LoVo (cell line): ENCODE data around the gene SLX9.
A peak's percentile ranks its signal among the peaks of the same experiment; 100 is the strongest.

Experiments
- DNase-seq: peaks from one replicate; pipeline ENCODE4 v3.0.0-alpha.2; 2016; ENCODE audit warnings: low spot score

SLX9 gene, protein sequence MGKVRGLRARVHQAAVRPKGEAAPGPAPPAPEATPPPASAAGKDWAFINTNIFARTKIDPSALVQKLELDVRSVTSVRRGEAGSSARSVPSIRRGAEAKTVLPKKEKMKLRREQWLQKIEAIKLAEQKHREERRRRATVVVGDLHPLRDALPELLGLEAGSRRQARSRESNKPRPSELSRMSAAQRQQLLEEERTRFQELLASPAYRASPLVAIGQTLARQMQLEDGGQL

DNA sequence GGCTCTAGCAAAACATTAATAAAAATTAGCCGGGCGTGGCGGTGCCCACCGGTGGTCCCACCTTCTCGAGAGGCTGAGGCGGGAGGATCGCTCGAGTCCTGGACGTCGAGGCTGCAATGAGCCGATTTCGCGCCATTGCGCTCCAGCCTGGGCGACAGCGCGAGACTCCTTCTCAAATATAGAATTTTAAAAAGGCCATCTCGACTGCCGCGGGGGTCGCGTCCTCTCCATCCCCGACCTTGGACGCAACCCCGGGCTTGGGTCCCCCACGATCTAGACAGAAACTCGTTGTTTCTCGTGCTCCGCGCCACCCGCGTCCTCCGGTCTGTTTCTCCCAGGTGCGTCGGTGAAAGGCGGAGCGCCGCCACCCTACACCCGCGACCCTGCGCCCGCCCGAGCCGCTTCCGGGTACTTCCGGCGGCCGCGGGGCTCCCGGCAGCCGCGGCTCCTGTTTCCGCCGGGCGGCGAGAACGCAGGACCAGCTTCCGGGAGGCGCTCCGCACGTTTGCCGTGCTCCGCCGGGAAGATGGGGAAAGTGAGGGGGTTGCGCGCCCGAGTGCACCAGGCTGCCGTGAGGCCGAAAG, at the start of gene SLX9:
TSS of gene SLX9 (plus strand) at position 498 of the 584 bp plus-strand sequence. CDS start at position 527, 29 bp downstream.
- DNase-seq = peak; percentile 90

DNA sequence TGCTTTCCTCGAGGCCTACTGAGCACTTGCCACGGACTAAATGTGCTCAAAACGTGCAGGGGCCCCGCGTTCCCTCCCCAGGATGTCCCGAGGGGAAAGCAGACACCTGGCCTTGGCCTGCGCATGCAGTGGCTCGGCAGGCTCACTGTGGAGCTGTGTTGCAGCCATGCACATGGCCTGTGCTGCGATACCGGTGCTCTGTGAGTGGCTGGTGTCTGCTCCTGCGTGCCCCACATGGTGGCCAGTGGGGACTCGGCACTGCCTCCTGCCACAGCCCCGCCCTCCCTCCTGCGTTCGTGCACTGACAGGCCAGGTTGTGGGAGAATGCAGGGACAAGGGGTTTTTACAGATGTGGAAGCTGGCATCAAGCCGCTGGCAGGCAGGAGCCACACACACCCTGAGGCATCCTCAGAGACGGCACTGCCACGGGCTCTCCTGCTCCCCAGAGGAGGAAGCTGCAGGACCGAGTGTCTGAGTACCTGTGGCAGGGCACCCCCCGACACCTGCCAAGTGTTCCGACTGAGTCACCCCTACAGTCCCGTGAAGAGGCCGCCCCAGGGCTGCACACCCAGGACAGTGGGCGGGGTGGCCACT, 49.4 kb upstream of the SLX9 start:
- no peak for DNase-seq

- DNase-seq = no peak
Measured at GRCh38 chr21:44890961-44891541, 48.8 kb upstream of the SLX9 start.

- DNase-seq = no peak
Measured at GRCh38 chr21:44891631-44892031, 48.2 kb upstream of the SLX9 start.

GRCh38 chr21:44892095-44892494, 47.7 kb upstream of the SLX9 start:
- DNase-seq = no peak

DNA sequence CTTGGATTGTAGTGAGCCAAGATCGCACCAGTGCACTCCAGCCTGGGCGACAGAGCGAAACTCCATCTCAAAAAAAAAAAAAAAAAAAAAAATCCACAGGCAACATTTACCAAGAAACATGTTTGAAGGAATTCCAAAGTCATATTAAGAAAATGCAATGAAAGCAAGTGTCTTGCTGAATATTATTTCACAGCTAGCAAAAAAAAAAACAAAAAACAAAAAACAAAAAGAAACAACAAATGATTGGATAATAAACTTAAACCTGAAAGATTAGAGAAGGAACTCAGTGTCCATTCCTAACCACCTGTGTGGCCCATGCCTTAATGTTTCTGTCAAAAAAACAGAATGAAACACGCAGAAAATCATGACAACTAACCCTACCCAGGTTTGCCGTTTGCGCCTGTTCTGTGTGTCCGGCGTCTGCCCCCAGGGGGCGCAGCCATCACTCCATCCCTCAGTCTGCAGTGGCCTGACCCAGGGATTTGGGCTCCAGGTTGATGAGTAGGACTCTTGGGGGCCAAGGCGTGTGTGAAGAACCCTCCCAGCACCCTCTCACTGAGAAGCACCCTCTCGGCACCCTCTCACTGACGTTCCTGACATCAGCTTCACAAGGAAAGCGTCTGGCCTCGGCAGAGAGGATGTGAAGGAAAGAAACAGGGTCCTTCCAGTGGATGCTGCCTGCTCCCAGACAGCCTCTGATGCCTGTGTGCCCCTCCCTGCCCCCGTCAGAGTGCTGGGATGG, 47.1 kb upstream of the SLX9 start:
- peak; percentile 48 for DNase-seq

DNA sequence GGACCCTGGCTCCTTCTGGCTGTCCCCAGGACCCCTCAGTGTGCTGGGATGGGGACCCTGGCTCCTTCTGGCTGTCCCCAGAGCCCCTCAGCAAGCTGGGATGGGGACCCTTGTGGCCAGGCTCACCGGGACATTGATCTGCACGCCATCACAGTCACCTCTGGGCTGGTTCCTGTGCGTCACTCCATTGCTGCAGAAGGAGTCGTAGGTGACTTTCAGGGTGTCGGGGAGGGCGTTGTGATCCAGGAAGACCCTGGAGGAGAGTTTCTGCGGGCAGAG, 46.6 kb upstream of the SLX9 start:
- DNase-seq = no peak

DNA sequence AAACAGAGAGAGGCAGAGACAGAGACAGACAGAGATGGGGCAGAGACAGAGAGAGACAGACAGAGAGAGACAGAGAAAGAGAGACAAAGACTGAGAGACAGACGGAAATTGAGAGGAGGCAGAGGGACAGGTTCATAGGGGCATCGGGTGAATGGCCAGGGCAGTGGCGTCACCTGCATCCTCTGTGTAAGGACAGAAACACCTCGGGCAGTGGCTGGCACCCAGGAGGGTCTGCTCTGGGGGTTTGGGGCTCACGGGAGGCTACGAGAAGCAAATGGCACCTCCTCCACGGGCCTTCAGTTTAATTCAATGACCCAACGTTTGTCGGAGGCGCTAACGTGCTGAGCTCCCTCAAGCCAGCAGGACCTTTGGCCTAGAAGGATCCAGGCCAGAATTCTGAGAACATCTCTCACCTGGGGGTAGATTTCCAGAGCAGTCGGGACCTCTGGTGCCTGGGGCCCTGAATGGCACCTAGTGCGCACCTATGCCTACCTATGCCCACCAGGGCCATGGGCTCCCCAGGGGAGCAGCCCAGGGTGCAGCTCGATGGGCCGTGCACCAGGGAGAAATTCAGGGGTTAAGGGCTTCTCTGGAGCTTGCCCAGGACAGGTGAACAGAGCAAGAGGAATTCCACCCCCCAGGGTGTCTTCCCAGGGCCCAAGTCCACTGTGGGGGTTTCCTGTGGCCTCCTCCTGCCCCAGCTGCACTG, 45.7 kb upstream of the SLX9 start:
- no peak for DNase-seq

DNA sequence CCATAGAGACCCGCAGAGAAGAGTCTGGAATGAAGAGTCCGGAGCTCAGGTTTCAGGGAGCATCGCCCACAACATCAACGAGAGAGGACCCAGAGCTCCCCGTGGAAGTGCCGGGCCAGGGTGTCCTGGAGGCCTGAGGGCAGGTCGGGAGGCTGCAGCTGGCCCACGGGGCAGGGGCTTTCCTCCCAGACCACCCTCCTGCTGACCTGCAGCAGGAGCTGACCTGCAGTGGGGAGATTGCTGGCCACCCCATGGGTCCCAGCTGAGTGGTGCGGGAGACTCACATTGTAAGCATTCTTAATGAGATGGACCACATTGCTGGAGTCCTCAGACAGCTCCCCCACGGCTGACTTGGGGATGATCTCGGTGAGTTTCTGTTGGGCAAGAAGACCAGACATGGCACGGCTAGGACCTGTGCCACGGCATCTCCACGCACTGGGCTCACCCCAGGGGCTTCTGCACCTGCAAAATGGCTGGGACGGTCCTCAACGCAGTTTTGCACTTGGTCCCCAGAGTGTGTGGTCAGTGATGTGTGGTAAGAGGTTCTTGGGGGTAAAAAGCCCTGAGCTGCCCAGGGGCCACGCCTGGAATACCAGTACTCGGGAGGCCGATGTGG, 45.0 kb upstream of the SLX9 start:
- no peak for DNase-seq

GRCh38 chr21:44895859-44896258, 44.0 kb upstream of the SLX9 start:
- no peak for DNase-seq

DNA sequence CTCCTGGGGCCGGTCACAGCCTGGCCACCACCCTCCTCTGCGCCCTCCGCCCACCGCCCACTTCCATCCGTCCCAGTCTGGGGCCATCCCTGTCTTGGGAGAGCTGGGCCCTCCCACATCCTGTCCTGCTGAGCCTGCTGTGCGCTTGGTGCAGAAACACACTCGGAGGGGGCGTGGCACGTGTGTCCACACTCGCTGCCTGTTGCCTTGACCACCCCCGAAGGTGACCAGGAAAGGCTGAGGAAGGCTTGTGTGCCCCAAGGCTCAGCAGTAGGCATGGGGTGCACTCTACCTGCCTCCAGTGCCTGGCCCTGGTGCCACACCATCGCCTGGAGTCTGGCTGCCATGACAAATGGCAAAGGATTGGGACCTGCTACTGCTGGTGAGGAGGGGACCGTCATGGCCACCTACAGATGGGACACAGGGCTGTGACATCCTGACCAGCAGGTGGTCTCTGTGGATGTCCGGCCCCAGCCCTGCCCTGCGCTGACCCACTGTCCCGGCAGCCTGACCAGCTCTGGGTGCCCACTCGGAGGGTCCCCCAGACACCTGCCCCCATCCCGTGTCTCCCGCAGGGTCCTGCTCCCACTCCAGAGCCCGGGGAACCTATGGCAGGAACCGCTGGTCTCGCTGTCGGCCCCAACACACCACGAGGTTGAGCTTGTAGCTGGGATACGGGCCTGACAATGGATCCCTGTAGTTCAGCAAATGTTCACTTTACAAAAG, 43.1 kb upstream of the SLX9 start:
- no peak for DNase-seq

GRCh38 chr21:44897326-44898010, 42.4 kb upstream of the SLX9 start:
- DNase-seq = no peak

DNA sequence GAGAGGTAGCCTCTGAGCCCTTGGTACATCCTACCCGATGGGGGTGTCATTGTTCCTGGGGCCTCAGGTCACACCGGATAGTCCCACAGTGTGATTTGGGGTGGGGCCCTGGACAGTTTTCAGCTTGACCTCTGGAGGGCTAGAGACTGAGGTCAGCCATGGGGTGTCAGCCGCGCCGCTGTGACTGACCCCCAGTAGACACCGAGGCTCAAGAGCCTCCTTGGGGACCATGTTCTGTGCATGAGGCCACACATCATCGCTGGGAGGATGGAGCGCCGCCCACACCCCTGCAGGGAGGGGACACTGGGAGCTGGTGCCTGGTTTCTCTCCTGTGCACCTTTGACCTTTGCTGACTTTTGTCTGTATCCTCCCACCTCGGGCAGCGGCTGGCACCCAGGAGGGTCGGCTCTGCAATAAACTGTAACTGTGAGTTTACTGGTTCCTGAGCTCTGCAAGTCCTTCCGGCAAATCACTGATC, 41.8 kb upstream of the SLX9 start:
- DNase-seq = no peak

DNA sequence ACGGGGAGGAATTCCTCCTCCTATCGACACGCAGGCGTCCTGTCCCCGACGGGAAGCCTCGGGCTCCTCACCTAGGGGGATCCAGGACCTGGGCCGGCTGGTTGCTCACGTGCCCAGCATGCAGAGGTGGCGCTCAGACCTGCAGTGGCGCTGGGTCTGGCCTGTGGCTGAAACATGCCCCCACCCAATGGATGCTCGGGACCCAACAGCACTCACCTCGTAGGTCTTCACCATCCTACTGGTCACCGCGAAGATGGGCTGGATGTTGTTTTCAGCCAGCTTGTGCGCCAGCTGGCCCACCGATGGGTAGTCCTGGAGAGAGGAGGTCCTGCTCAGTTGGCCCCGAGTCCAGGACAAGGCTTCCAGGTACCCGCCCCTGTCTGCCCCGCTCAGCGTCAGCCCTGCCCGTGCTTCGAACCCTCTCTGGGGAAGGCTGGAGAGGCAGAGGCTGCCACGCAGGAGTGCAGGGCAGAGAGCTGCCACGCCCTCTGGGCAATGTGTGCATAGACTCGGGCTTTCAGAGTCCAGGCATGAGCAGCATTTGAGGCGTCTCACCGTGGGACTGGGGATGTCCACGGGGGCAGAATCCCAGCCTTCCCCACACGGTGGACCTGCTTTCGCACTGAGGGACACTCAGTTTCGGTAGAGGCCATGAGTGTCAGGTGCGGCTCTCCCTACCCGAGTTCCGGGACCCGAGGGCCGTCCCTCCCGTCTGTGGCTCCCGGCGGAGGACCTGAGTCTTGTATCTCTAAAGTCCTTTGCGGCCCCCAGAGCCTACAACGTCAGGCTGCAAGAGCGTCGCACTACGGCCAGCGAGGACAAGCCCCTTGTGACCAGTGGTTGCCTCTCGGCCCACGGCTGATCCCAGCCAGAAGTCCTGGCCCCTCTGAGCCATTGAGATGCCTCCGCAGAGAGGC, 40.7 kb upstream of the SLX9 start:
- no peak for DNase-seq

GRCh38 chr21:44899768-44900558, 39.9 kb upstream of the SLX9 start:
- DNase-seq = no peak

DNA sequence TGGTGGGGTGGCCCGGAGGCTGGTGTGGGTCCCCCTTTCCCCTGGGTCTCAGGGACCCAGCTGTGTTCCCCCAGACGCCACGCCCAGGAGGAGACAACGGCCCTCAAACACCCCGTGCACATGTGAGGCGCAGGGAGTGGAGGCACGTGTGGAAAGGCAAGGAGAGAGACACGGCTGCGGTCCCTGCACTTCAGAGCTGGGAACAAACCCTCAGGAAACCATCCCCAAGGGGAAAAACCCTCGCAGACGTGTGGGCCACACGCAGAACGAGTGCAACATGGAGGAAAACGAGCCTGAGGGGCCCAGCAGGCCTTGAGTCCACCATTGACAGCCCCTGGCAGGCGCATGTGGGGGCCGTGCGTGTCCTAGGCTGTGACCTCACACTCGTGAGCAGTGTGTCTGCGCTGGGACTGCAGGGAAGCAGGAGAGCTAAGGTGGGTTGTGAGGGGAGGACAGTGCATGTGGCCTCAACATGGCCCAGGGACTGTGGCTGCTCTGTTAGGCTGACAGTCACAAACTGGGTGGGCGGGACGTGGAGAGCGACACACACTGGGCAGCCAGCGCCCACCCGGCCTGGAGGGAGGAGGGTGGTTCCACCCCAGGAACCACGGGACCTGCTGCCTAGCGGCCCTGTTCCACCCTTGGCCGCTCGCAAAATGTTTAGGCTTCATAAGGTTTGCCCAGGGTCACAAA, 39.1 kb upstream of the SLX9 start:
- no peak for DNase-seq

DNA sequence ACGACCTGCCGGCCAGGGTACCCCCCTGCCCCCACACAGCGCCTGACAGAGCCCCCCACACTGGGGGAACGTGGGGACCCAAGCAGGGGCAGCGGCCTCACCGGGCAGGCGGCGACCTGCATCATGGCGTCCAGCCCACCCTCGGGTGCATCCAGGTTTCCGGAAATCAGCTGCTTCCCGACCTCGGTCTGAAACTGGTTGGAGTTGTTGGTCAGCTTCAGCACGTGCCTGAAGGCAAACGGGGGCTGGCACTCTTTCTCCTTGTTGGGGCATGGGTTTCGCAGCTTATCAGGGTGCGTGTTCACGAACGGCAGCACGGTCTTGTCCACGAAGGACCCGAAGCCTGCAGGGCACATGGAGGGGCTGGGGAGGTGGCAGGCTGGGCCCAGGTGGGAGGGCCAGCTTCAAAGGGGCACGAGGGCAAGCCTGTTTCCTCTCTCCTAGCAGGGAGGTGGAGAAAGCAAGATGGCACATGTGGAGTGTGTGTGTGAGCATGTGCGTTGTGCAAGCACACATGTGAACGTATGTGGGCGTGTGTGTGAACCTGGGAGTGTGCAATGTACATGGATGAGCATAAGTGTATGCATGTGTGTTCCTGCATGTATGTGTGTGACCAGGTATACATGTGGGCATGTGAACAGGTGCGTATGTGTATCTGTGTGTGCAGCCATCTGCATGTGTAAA, 38.3 kb upstream of the SLX9 start:
- no peak for DNase-seq
